GM13976 (cell line): ENCODE data around the gene LRMDA.

Experiments
- DNase-seq: peaks from one replicate; pipeline ENCODE4 v3.0.0; 2012; ENCODE audit warnings: low spot score
- CTCF ChIP-seq: IDR thresholded peaks from 2 replicates; pipeline ENCODE4 v1.5.1; 2012; ENCODE audit warnings: borderline replicate concordance, mild to moderate bottlenecking; ENCODE audit not compliant: insufficient read depth; ENCODE audit errors: extremely low read depth, missing control alignments, control extremely low read depth
- in situ Hi-C: fragments of 300-500 bp; cut with MboI; formaldehyde crosslinking; loops from one replicate; pipeline ENCODE4 v1.12.0; 2022; ENCODE audit warnings: low sequenced_read_pairs, mixed read lengths, inconsistent platforms; ENCODE audit not compliant: unreplicated experiment

LRMDA gene

GRCh38 chr10:75851580-75852345 lies 420.3 kb downstream of the LRMDA start:
- DNase-seq = no peak
- in situ Hi-C loops = no loop called here
- no peak for TF ChIP-seq CTCF

- no peak for DNase-seq
- no peak for TF ChIP-seq CTCF
- in situ Hi-C loops = no loop called here
Measured at GRCh38 chr10:75852851-75853484, 421.5 kb downstream of the LRMDA start.

GRCh38 chr10:75857269-75857846 lies 425.9 kb downstream of the LRMDA start:
- TF ChIP-seq CTCF = no peak
- in situ Hi-C loops = no loop called here
- DNase-seq = no peak

- no peak for TF ChIP-seq CTCF
- DNase-seq = no peak
- in situ Hi-C loops = no loop called here
Measured at GRCh38 chr10:75857896-75858295, 426.5 kb downstream of the LRMDA start.

- no peak for TF ChIP-seq CTCF
- DNase-seq = no peak
- in situ Hi-C loops = no loop called here
Measured at GRCh38 chr10:75858339-75858738, 426.9 kb downstream of the LRMDA start.

GRCh38 chr10:75859141-75859540 lies 427.7 kb downstream of the LRMDA start:
- no peak for TF ChIP-seq CTCF
- in situ Hi-C loops = no loop called here
- no peak for DNase-seq
